Activated CD8-positive, alpha-beta memory T cell treated with anti-CD3 and anti-CD28 coated beads for 36 hours (primary cell): ENCODE results near the gene SSR1. TPM values are rescaled to one million over a fixed set of nuclear protein-coding genes. Genes with fewer than 3 reads are reported as not detected.
"Not testable (repeated sequence)": the region's sequence is repeated elsewhere in the genome, so short reads cannot be mapped to it uniquely, and the experiment has no call there.

ENCODE experiments used
- CTCF ChIA-PET: fragments of 350-600 bp; sonication (Branson Sonifier 250); formaldehyde crosslinking; loops from one replicate; lab custom pipeline; 2021; ENCODE audit warnings: antibody characterized with exemption; lab: Charles Lee
- POLR2A ChIA-PET: fragments of 350-600 bp; sonication (Branson Sonifier 250); formaldehyde crosslinking; loops from one replicate; lab custom pipeline; 2021; ENCODE audit warnings: antibody characterized with exemption; lab: Charles Lee
- total RNA-seq, 2 experiments: library from RNA; stranded (reverse); gene quantifications; one replicate each; pipeline ENCODE4 v1.2.3, GENCODE V29; 2021

Gene SSR1
- total RNA-seq, 2 experiments from 2014 or later, result 160 to 161 TPM

GRCh38 chr6:7321866-7322265, 8.9 kb upstream of the SSR1 start:
- CTCF ChIA-PET, result not testable (repeated sequence)

GRCh38 chr6:7319406-7319805, 6.4 kb upstream of the SSR1 start:
- CTCF ChIA-PET, result interaction anchor here (0.7 kb wide), 1 partner anchor 328 kb away, joined by 3 read pairs; no protein-coding TSS in a partner anchor
- POLR2A ChIA-PET, result not testable (repeated sequence)

More at GRCh38 chr6:7321866-7322265, 8.9 kb upstream of the SSR1 start:
- POLR2A ChIA-PET, result not testable (repeated sequence)

GRCh38 chr6:7317538-7317937, 4.5 kb upstream of the SSR1 start:
- ChIA-PET CTCF (no interaction called here), POLR2A (no interaction called here)

- ChIA-PET POLR2A (no interaction called here), CTCF (no interaction called here)
Observed at GRCh38 chr6:7316658-7317533, 3.9 kb upstream of the SSR1 start.

- ChIA-PET CTCF (no interaction called here), POLR2A (interaction anchor here (3.2 kb wide), 1 partner anchor 73 kb away, joined by 8 read pairs; the partner anchor contains the start of genes CAGE1 and RIOK1)
Observed at GRCh38 chr6:7315948-7316365, 3.0 kb upstream of the SSR1 start.

GRCh38 chr6:7315087-7315947, 2.3 kb upstream of the SSR1 start:
- POLR2A ChIA-PET, result interaction anchor here (3.2 kb wide), 1 partner anchor 74 kb away, joined by 8 read pairs; the partner anchor contains the start of genes CAGE1 and RIOK1

GRCh38 chr6:7314414-7314813, 1.4 kb upstream of the SSR1 start:
- CTCF ChIA-PET, result no interaction called here

More at GRCh38 chr6:7315087-7315947, 2.3 kb upstream of the SSR1 start:
- CTCF ChIA-PET, result not testable (repeated sequence)

GRCh38 chr6:7313505-7314165, 636 bp upstream of the SSR1 start:
- POLR2A ChIA-PET, result interaction anchor here (3.2 kb wide), 1 partner anchor 76 kb away, joined by 8 read pairs; the partner anchor contains the start of genes CAGE1 and RIOK1
- CTCF ChIA-PET, result interaction anchor here (1.9 kb wide), 1 partner anchor 76 kb away, joined by 8 read pairs; the partner anchor contains the start of genes CAGE1 and RIOK1

More at GRCh38 chr6:7314414-7314813, 1.4 kb upstream of the SSR1 start:
- POLR2A ChIA-PET, result interaction anchor here (3.2 kb wide), 1 partner anchor 75 kb away, joined by 8 read pairs; the partner anchor contains the start of genes CAGE1 and RIOK1

GRCh38 chr6:7311917-7312615, 933 bp downstream of the SSR1 start:
- ChIA-PET POLR2A (interaction anchor here (0.6 kb wide), 1 partner anchor 90 kb away, joined by 7 read pairs; no protein-coding TSS in a partner anchor), CTCF (interaction anchor here (0.7 to 1.9 kb wide), 2 partner anchors 78 to 93 kb away, joined by 3 to 8 read pairs; partner anchors contain the start of genes CAGE1 and RIOK1)

GRCh38 chr6:7311176-7311575, 1.8 kb downstream of the SSR1 start:
- ChIA-PET POLR2A (interaction anchor here (0.6 kb wide), 1 partner anchor 91 kb away, joined by 7 read pairs; no protein-coding TSS in a partner anchor), CTCF (no interaction called here)

- ChIA-PET POLR2A (no interaction called here), CTCF (interaction anchor here (1.3 kb wide), 1 partner anchor 222 kb away, joined by 3 read pairs; no protein-coding TSS in a partner anchor)
Observed at GRCh38 chr6:7309050-7309449, 3.9 kb downstream of the SSR1 start.

- ChIA-PET CTCF (no interaction called here), POLR2A (no interaction called here)
Observed at GRCh38 chr6:7307533-7307932, 5.5 kb downstream of the SSR1 start.

- POLR2A ChIA-PET, result no interaction called here
- CTCF ChIA-PET, result no interaction called here
Observed at GRCh38 chr6:7304821-7305220, 8.2 kb downstream of the SSR1 start.

GRCh38 chr6:7301702-7302101, 11.3 kb downstream of the SSR1 start:
- ChIA-PET POLR2A (no interaction called here), CTCF (no interaction called here)

GRCh38 chr6:7300926-7301325, 12.1 kb downstream of the SSR1 start:
- POLR2A ChIA-PET, result interaction anchor here (0.6 kb wide), 1 partner anchor 21 kb away, joined by 4 read pairs; no protein-coding TSS in a partner anchor

GRCh38 chr6:7298113-7298512, 14.9 kb downstream of the SSR1 start:
- POLR2A ChIA-PET, result no interaction called here
- CTCF ChIA-PET, result no interaction called here

More at GRCh38 chr6:7300926-7301325, 12.1 kb downstream of the SSR1 start:
- CTCF ChIA-PET, result interaction anchor here (0.5 kb wide), 1 partner anchor 32 kb away, joined by 3 read pairs; no protein-coding TSS in a partner anchor

- POLR2A ChIA-PET, result no interaction called here
- CTCF ChIA-PET, result interaction anchor here (0.5 kb wide), 1 partner anchor 319 kb away, joined by 3 read pairs; no protein-coding TSS in a partner anchor
Observed at GRCh38 chr6:7296602-7297001, 16.4 kb downstream of the SSR1 start.

GRCh38 chr6:7295916-7296315, 17.1 kb downstream of the SSR1 start:
- CTCF ChIA-PET, result interaction anchor here (0.9 kb wide), 1 partner anchor 94 kb away, joined by 3 read pairs; the partner anchor contains the start of genes CAGE1 and RIOK1
- POLR2A ChIA-PET, result no interaction called here
